HFFc6 (cell line): ENCODE measurements around the gene ACOT11. TPM values are rescaled to one million over a fixed set of nuclear protein-coding genes. Genes with fewer than 3 reads are reported as not detected.

Experiments used
- DNase-seq: peaks from one replicate; pipeline ENCODE4 v3.0.0-alpha.2; 2018
- H3K27ac Mint-ChIP-seq: 2 replicates; pipeline ENCODE4 v1.8.0; 2020; ENCODE audit warnings: mild to moderate bottlenecking, mixed read lengths
- H3K27me3 Mint-ChIP-seq: 2 replicates; pipeline ENCODE4 v1.8.0; 2021; ENCODE audit warnings: mild to moderate bottlenecking, moderate library complexity, mixed read lengths; ENCODE audit not compliant: insufficient read depth
- H3K36me3 Mint-ChIP-seq: 2 replicates; pipeline ENCODE4 v1.8.0; 2021; ENCODE audit warnings: low read depth, mixed read lengths
- H3K4me1 Mint-ChIP-seq: 2 replicates; pipeline ENCODE4 v1.8.0; 2020; ENCODE audit warnings: low read depth, mixed read lengths
- H3K4me3 Mint-ChIP-seq: 2 replicates; pipeline ENCODE4 v1.8.0; 2020; ENCODE audit warnings: mild to moderate bottlenecking, moderate library complexity, mixed read lengths
- H3K9me3 Mint-ChIP-seq: 2 replicates; pipeline ENCODE4 v1.8.0; 2020; ENCODE audit warnings: mild to moderate bottlenecking, mixed read lengths
- total RNA-seq, 6 experiments: library from RNA; stranded (reverse); fragmentation: NEBNext Ultra II Directional; extraction: Animal tissue kit (Norgen Biotek cat#: 25700); gene quantifications; 2 replicates in 1 of 6; 3 replicates in 5 of 6; pipeline ENCODE4 v1.2.3, GENCODE V29; 2021
- TF ChIP-seq, protein P1 (sequence below): fragments of 200-600 bp; sonication (generic); IDR thresholded peaks from 2 replicates; pipeline ENCODE4 v1.5.0; 2021; ENCODE audit warnings: antibody characterized with exemption, mild to moderate bottlenecking

ACOT11 gene
- total RNA-seq, 6 experiments from 2014 or later: 2.9 to 4.8 (median 3.8) TPM

DNA sequence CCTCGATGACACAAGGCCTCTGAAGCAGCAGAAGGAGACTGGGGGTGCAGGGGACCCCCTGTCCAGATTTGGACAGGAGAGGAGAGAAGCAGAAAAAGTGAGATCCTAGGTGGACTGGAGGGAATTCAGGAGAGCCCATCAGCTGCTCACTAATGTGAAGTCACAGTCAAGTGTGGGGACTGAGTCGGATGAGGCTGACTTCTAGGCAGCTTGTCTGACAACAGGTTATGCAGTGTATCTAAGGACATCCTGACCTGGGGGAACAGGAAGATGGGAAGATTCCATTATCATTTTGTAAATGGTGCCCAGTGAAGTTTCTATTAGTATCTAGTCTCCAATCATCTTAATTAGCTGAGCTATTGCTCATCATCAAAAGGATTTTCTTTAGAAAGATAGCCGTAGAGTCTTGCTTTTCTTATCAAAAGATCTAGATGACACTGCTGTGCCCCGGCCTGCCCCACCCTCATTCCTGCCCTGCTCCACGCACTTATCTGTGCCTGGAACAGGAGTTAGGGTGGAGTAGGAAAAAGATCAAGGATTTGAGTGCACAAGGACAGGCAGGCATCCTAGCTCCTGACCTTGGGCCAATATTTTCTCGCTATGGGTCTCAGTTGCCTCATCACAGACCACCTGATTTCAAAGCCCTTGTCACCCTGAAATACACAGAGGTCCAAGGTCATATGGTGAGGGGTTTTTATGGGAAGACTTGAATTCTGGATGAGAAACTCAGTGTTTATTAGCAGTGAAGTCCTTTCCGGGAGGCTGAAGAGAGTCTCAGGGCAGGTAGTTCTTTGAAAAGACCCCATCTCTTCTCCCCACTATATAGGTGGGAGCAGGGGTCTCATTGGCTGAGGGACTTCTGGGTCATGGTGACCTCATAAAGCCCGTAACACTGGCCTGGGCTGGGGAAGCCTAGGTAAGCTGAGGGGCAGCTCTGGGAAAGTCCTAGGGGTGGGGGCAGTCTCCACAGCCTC is 93.1 kb downstream of the ACOT11 start, which contains the start of gene MROH7:
Gene MROH7 (plus strand): TSS at position 924 of the 974 bp plus-strand sequence. CDS start 11,141 bp downstream, outside the sequence.
- TF ChIP-seq, protein P1, sequence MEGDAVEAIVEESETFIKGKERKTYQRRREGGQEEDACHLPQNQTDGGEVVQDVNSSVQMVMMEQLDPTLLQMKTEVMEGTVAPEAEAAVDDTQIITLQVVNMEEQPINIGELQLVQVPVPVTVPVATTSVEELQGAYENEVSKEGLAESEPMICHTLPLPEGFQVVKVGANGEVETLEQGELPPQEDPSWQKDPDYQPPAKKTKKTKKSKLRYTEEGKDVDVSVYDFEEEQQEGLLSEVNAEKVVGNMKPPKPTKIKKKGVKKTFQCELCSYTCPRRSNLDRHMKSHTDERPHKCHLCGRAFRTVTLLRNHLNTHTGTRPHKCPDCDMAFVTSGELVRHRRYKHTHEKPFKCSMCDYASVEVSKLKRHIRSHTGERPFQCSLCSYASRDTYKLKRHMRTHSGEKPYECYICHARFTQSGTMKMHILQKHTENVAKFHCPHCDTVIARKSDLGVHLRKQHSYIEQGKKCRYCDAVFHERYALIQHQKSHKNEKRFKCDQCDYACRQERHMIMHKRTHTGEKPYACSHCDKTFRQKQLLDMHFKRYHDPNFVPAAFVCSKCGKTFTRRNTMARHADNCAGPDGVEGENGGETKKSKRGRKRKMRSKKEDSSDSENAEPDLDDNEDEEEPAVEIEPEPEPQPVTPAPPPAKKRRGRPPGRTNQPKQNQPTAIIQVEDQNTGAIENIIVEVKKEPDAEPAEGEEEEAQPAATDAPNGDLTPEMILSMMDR: no peak
- H3K27ac Mint-ChIP-seq: no peak within 1 kb of the TSS

DNA sequence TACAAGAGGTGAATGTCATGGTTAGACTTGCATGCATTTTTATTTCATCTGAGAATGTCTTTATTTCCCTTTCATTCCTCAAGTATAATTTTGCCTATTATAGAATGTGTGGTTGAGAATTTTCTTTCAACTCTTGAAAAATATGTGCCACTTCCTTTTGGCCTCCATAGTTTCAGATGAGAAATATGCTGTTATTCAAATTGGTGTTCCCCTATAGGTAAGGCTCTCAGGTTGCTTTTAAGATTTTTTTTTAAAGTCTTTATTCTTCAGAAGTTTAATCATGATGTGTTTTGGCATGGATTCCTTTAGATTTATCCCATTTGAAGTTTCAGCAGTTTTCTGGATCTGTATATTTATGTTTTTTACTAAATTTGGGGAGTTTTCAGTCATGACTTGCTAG is 95.7 kb downstream of the ACOT11 start:
- peaks cover 13% of the 10 kb centered on the region for H3K9me3 Mint-ChIP-seq
- peaks cover 6% of the 10 kb centered on the region for H3K36me3 Mint-ChIP-seq
- TF ChIP-seq, protein P1: no peak
- no peak overlapping the region for H3K4me3 Mint-ChIP-seq
- no peak overlapping the region for H3K27ac Mint-ChIP-seq
- peaks cover 37% of the 10 kb centered on the region for H3K27me3 Mint-ChIP-seq
- no peaks in the 10 kb centered on the region for H3K4me1 Mint-ChIP-seq
- DNase-seq: no peak

More for the DNA sequence above, 93.1 kb downstream of the ACOT11 start, which contains the start of gene MROH7:
- peaks cover 6% of the 10 kb centered on the region for H3K36me3 Mint-ChIP-seq
- no peaks in the 10 kb centered on the region for H3K4me1 Mint-ChIP-seq
- H3K4me3 Mint-ChIP-seq: no peak within 1 kb of the TSS
- peaks cover 17% of the 10 kb centered on the region for H3K9me3 Mint-ChIP-seq
- peaks cover 39% of the 10 kb centered on the region for H3K27me3 Mint-ChIP-seq
- DNase-seq: no peak

DNA sequence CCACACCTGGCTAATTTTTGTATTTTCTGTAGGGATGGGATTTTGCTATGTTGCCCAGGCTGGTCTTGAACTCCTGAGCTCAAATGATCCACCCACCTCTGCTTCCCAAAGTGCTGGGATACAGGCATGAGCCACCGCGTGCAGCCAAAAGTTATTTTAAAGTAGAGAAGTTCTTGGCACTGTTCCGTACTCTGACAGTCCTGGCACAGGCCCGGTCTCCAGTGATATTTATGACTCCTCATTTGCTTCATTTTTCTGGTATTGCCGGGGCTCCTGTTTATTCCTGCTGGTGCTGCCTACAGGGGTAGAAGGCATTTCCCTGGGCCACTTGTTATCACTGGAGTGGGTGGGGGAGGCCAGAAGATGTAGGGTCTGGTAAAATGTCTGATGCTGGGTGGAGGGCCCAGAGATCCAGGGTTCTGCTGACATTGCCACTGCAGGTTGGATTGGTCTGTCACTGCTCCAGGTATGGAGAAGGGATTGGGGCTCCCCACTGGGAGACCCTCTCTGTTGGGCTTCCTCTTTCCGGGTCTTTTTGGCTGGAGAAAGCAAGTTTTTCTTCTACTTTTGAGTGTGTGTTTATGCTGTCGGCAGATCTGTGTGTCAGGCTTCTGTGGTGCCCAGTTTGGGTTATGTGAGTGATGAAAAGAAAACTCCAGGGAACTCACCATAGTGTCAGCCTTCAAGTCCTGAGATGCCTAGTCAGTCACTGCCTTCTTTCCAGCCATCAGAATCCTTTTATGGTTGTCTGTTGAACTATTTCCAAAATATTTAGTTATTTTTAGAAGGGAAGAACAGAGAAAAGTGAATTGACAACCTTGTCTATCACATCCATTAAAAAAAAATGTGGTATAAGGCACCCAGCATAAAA is 98.0 kb downstream of the ACOT11 start:
- peaks cover 13% of the 10 kb centered on the region for H3K9me3 Mint-ChIP-seq

DNA sequence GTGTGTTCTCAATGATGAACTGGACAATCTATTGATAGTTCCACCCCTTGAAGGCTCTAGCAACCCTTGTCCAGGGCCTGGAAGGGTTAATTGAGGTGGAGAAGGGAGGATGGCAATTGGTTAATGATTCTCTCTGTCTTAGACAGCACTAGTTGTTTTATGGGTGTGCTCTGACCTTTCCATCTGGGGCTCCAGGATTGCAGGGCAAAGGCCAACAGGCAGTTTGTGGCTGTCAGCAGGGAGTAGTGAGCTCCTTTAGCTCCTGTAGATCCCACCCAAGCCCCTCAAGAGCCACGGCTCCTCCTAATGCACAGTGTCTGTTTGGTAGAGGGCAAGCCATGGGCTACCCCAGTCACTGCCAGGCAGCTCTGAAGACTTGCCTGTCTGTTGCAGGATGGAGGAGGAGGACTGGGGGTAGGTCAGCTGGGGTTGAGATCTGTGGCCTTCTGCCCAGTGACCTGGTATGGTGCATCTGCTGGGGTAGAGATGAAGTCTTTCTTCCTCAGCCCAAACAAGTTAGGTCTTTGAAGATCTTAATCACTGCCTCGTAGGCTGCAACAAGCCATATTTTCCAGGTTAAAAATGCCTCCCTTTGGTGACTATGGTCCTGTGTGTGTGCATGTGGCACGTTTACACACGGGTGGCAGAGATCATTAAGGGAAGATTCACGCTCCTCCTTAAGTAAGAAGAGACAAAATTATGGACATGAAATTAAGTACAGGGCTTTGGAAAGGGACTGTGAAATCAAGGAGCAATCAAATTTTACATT is 101.3 kb downstream of the ACOT11 start:
- peaks cover 6% of the 10 kb centered on the region for H3K4me1 Mint-ChIP-seq
- DNase-seq: no peak
- H3K27me3 Mint-ChIP-seq: peaks cover 28% of the 10 kb centered on the region
- H3K36me3 Mint-ChIP-seq: no peaks in the 10 kb centered on the region
- no peak overlapping the region for H3K4me3 Mint-ChIP-seq
- no peak overlapping the region for H3K27ac Mint-ChIP-seq
- H3K9me3 Mint-ChIP-seq: no peaks in the 10 kb centered on the region
- TF ChIP-seq, protein P1: no peak

More for the DNA sequence above, 98.0 kb downstream of the ACOT11 start:
- no peak for DNase-seq
- Mint-ChIP-seq H3K4me3 (no peak overlapping the region), H3K4me1 (no peaks in the 10 kb centered on the region), H3K27ac (no peak overlapping the region), H3K27me3 (peaks cover 32% of the 10 kb centered on the region), H3K36me3 (peaks cover 6% of the 10 kb centered on the region)
- TF ChIP-seq, protein P1: no peak

DNA sequence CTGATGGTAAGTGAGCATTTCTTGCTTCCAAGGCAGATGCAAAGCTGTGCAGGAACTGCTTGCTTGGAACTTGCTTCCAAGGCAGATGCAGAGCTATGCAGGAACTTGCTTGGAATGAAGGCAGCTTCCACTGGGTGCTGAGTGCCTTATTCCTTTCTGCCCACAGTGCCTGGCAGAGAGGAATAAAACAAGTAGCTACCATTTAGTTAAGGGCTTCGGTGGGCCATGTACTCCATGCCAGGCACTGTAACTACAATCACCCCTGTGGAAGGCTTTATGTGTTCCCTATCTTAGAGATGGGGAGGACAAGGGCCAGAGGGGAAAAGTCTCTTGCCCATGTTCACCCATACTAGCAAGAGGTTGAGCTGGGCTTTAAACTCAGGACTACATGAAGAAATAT is 101.9 kb downstream of the ACOT11 start:
- TF ChIP-seq, protein P1: no peak
- no peak for DNase-seq
- H3K36me3 Mint-ChIP-seq: no peaks in the 10 kb centered on the region
- H3K27me3 Mint-ChIP-seq: peaks cover 29% of the 10 kb centered on the region
- no peak overlapping the region for H3K4me3 Mint-ChIP-seq
- no peaks in the 10 kb centered on the region for H3K9me3 Mint-ChIP-seq
- H3K4me1 Mint-ChIP-seq: peaks cover 6% of the 10 kb centered on the region
- H3K27ac Mint-ChIP-seq: no peak overlapping the region
